ENCODE results near the gene MARK2.
"Not testable (repeated sequence)": the region's sequence is repeated elsewhere in the genome, so short reads cannot be mapped to it uniquely, and the experiment has no call there.

The MARK2 gene

GRCh38 chr11:63853476-63853875 is 14.6 kb downstream of the MARK2 start:
- H3K27ac ChIP-seq (ENCODE audit: low read length) = no peak overlapping the region
- WGBS (ENCODE audit: insufficient coverage, insufficient read length) = no CpG with 5 or more reads among the region's 3 CpGs
- no peak for DNase-seq (ENCODE audit: low read depth, low spot score)
- no peaks in the 10 kb centered on the region for H3K9me3 ChIP-seq (ENCODE audit: control insufficient read depth, insufficient read depth, low read length)
- H3K36me3 ChIP-seq (ENCODE audit: control insufficient read depth, insufficient read depth, low read length) = no peaks in the 10 kb centered on the region
- no peaks in the 10 kb centered on the region for H3K4me1 ChIP-seq (ENCODE audit: control insufficient read depth, insufficient read depth, low read length)
- no peaks in the 10 kb centered on the region for H3K27me3 ChIP-seq (ENCODE audit: control insufficient read depth, insufficient read depth, low read length)
- H3K4me3 ChIP-seq (ENCODE audit: low read length) = no peak overlapping the region

DNA sequence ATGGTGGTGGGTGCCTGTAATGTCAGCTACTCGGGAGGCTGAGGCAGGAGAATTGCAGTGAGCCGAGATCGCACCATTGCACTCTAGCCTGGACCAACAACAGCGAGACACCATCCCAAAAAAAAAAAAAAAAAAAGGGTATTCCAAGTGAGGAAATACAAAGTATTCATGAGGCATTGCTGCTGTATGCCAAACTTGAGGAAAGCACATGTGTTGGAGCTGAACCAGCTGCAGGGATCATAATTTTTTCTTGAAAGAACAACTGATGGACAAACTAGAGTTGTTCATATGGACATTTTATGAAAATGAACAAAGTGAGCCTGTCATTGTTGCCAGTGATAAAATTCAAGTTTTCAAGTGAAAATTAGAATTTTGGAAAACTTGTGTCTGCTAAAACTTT is 15.8 kb downstream of the MARK2 start:
- Histone ChIP-seq H3K9me3 (ENCODE audit: control insufficient read depth, insufficient read depth, low read length) (no peaks in the 10 kb centered on the region), H3K4me1 (ENCODE audit: control insufficient read depth, insufficient read depth, low read length) (no peaks in the 10 kb centered on the region), H3K27ac (ENCODE audit: low read length) (no peak overlapping the region), H3K36me3 (ENCODE audit: control insufficient read depth, insufficient read depth, low read length) (no peaks in the 10 kb centered on the region), H3K4me3 (ENCODE audit: low read length) (no peak overlapping the region), H3K27me3 (ENCODE audit: control insufficient read depth, insufficient read depth, low read length) (no peaks in the 10 kb centered on the region)
- DNase-seq (ENCODE audit: low read depth, low spot score) = no peak
- WGBS (ENCODE audit: insufficient coverage, insufficient read length) = no CpG with 5 or more reads among the region's 4 CpGs

DNA sequence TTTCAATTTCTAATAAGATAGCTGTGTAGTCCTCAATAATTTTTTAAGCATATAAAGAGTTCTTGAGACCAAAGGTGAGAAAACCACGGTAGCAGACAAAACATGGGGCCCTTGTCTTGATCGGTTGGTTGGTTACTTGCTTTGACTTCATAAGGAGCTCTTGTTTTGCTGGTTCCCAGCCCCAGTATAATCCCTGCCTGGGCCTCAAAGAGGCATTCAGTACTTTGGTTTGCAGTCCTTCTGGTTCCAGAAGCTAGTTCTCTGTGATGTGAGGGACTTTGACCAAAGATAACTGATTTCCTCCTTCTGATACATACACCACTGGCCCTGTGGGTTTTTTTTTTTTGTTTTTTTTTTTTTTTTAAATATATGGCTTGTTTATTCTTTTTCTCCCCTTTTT is 17.1 kb downstream of the MARK2 start:
- Histone ChIP-seq H3K27me3 (ENCODE audit: control insufficient read depth, insufficient read depth, low read length) (no peaks in the 10 kb centered on the region), H3K27ac (ENCODE audit: low read length) (no peak overlapping the region), H3K9me3 (ENCODE audit: control insufficient read depth, insufficient read depth, low read length) (no peaks in the 10 kb centered on the region), H3K4me1 (ENCODE audit: control insufficient read depth, insufficient read depth, low read length) (no peaks in the 10 kb centered on the region), H3K4me3 (ENCODE audit: low read length) (no peak overlapping the region), H3K36me3 (ENCODE audit: control insufficient read depth, insufficient read depth, low read length) (no peaks in the 10 kb centered on the region)
- no CpG with 5 or more reads among the region's 2 CpGs for WGBS (ENCODE audit: insufficient coverage, insufficient read length)
- DNase-seq (ENCODE audit: low read depth, low spot score) = no peak

DNA sequence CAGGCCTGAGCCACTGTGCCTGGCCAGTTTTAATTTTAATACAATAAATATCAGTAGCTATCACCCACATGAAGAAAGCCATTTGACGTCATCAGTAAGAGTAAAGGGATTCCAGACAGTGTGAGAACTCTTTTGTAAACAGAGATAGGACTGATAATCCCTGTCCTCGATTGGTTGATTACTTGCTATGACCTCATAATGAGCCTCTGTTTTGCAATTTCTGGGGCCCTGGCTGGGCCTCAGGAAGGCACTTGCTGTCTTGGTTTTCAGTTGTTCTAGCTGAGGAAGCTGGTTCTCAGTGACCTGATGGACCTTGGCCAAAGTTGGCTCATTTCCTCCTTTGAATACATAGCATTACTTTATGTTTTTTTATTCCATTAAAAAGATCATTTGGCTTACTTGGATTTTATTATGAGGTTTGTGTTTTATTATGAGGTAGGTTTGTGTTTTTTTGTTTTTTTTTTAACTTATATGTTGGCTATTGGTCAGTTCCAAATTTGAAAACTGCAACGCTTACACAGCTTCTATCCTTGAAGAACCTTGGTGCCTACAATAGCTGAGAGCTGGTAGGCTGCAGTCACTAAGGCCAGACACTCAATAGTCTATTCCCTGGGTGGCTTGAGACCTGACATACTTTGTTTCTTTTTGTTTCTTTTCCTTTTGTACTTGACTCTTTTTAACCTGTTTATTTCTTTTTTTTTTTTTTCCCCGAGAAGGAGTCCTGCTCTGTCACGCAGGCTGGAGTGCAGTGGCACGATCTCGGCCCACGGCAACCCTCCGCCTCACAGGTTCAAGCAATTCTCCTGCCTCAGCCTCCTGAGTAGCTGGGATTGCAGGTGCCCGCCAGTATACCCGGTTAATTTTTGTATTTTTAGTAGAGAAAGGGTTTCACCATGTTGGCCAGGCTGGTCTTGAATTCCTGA is 20.0 kb downstream of the MARK2 start:
- Histone ChIP-seq H3K36me3 (ENCODE audit: control insufficient read depth, insufficient read depth, low read length) (no peaks in the 10 kb centered on the region), H3K27me3 (ENCODE audit: control insufficient read depth, insufficient read depth, low read length) (no peaks in the 10 kb centered on the region), H3K9me3 (ENCODE audit: control insufficient read depth, insufficient read depth, low read length) (no peaks in the 10 kb centered on the region), H3K27ac (ENCODE audit: low read length) (no peak overlapping the region), H3K4me3 (ENCODE audit: low read length) (no peak overlapping the region), H3K4me1 (ENCODE audit: control insufficient read depth, insufficient read depth, low read length) (peaks cover 2% of the 10 kb centered on the region; the same call in 1 of the 2 replicates)
- WGBS (ENCODE audit: insufficient coverage, insufficient read length) = no CpG with 5 or more reads among the region's 11 CpGs
- no peak for DNase-seq (ENCODE audit: low read depth, low spot score)

- WGBS (ENCODE audit: insufficient coverage, insufficient read length) = no CpG with 5 or more reads among the region's 4 CpGs
- no peak overlapping the region for H3K4me3 ChIP-seq (ENCODE audit: low read length)
These were observed 24.0 kb downstream of the MARK2 start for GRCh38 chr11:63862923-63863322.

DNA sequence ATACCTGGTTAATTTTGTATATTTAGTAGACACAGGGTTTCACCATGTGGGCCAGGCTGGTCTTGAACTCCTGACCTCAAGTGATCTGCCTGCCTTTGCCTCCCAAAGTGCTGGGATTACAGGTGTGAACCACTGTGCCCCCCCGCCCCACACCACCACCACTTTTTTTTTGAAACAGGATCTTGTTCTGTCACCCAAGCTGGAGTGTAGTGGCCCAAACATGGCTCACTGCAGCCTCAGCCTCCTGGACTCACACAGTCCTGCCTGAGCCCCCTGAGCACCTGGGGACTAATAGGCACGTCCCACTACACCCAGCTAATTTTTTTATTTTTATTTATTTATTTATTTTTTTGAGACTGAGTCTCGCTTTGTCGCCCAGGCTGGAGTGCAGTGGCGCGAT is 24.7 kb downstream of the MARK2 start:
- WGBS (ENCODE audit: insufficient coverage, insufficient read length) = no CpG with 5 or more reads among the region's 6 CpGs
- H3K27me3 ChIP-seq (ENCODE audit: control insufficient read depth, insufficient read depth, low read length); H3K36me3 ChIP-seq (ENCODE audit: control insufficient read depth, insufficient read depth, low read length); H3K4me1 ChIP-seq (ENCODE audit: control insufficient read depth, insufficient read depth, low read length); H3K27ac ChIP-seq (ENCODE audit: low read length); H3K4me3 ChIP-seq (ENCODE audit: low read length); H3K9me3 ChIP-seq (ENCODE audit: control insufficient read depth, insufficient read depth, low read length); DNase-seq (ENCODE audit: low read depth, low spot score): not testable (repeated sequence)

More at GRCh38 chr11:63862923-63863322, 24.0 kb downstream of the MARK2 start:
- DNase-seq (ENCODE audit: low read depth, low spot score) = no peak
- Histone ChIP-seq H3K4me1 (ENCODE audit: control insufficient read depth, insufficient read depth, low read length) (peaks cover 2% of the 10 kb centered on the region; the same call in 1 of the 2 replicates), H3K27ac (ENCODE audit: low read length) (no peak overlapping the region), H3K36me3 (ENCODE audit: control insufficient read depth, insufficient read depth, low read length) (no peaks in the 10 kb centered on the region), H3K9me3 (ENCODE audit: control insufficient read depth, insufficient read depth, low read length) (no peaks in the 10 kb centered on the region), H3K27me3 (ENCODE audit: control insufficient read depth, insufficient read depth, low read length) (no peaks in the 10 kb centered on the region)

DNA sequence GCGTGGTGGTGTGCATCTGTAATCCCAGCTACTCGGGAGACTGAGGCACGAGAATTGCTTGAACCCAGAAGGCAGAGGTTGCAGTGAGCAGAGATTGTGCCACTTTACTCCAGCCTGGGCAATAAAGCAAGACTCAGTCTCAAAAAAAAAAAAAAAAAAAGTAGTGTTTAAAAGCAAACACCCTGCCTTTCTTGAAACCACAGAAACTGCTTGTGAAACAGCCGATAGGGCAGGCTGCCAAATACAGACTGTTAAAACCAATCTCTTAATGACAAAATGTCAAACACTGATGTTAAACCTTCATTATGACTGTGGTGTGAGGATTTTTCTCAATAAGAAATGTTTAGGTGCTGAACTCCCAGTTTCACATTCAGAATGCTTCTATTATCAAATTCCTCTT is 27.3 kb downstream of the MARK2 start:
- Histone ChIP-seq H3K36me3 (ENCODE audit: control insufficient read depth, insufficient read depth, low read length) (no peaks in the 10 kb centered on the region), H3K27me3 (ENCODE audit: control insufficient read depth, insufficient read depth, low read length) (no peaks in the 10 kb centered on the region), H3K4me3 (ENCODE audit: low read length) (no peak overlapping the region), H3K27ac (ENCODE audit: low read length) (no peak overlapping the region), H3K9me3 (ENCODE audit: control insufficient read depth, insufficient read depth, low read length) (no peaks in the 10 kb centered on the region), H3K4me1 (ENCODE audit: control insufficient read depth, insufficient read depth, low read length) (peaks cover 2% of the 10 kb centered on the region)
- WGBS (ENCODE audit: insufficient coverage, insufficient read length) = no CpG with 5 or more reads among the region's 4 CpGs
- DNase-seq (ENCODE audit: low read depth, low spot score) = no peak

- no CpG with 5 or more reads among the region's 4 CpGs for WGBS (ENCODE audit: insufficient coverage, insufficient read length)
- no peak overlapping the region for H3K4me3 ChIP-seq (ENCODE audit: low read length)
- no peak overlapping the region for H3K27ac ChIP-seq (ENCODE audit: low read length)
- H3K36me3 ChIP-seq (ENCODE audit: control insufficient read depth, insufficient read depth, low read length) = no peaks in the 10 kb centered on the region
- H3K9me3 ChIP-seq (ENCODE audit: control insufficient read depth, insufficient read depth, low read length) = no peaks in the 10 kb centered on the region
- H3K4me1 ChIP-seq (ENCODE audit: control insufficient read depth, insufficient read depth, low read length) = peaks cover 2% of the 10 kb centered on the region
- no peaks in the 10 kb centered on the region for H3K27me3 ChIP-seq (ENCODE audit: control insufficient read depth, insufficient read depth, low read length)
- DNase-seq (ENCODE audit: low read depth, low spot score) = no peak
These were observed 28.6 kb downstream of the MARK2 start for GRCh38 chr11:63867511-63867910.

GRCh38 chr11:63868399-63869064 is 29.6 kb downstream of the MARK2 start:
- DNase-seq (ENCODE audit: low read depth, low spot score) = no peak
- no peak overlapping the region for H3K27ac ChIP-seq (ENCODE audit: low read length)
- H3K36me3 ChIP-seq (ENCODE audit: control insufficient read depth, insufficient read depth, low read length) = no peaks in the 10 kb centered on the region
- H3K27me3 ChIP-seq (ENCODE audit: control insufficient read depth, insufficient read depth, low read length) = no peaks in the 10 kb centered on the region
- no peak overlapping the region for H3K4me3 ChIP-seq (ENCODE audit: low read length)
- WGBS (ENCODE audit: insufficient coverage, insufficient read length) = no CpG with 5 or more reads among the region's 9 CpGs
- H3K4me1 ChIP-seq (ENCODE audit: control insufficient read depth, insufficient read depth, low read length) = no peaks in the 10 kb centered on the region; the same call in none of the 2 replicates
- no peaks in the 10 kb centered on the region for H3K9me3 ChIP-seq (ENCODE audit: control insufficient read depth, insufficient read depth, low read length)

- WGBS (ENCODE audit: insufficient coverage, insufficient read length) = no CpG with 5 or more reads among the region's 7 CpGs
- no peaks in the 10 kb centered on the region; the same call in none of the 2 replicates for H3K4me1 ChIP-seq (ENCODE audit: control insufficient read depth, insufficient read depth, low read length)
These were observed 30.3 kb downstream of the MARK2 start for GRCh38 chr11:63869171-63869591.

More at GRCh38 chr11:63869171-63869591, 30.3 kb downstream of the MARK2 start:
- Histone ChIP-seq H3K27me3 (ENCODE audit: control insufficient read depth, insufficient read depth, low read length) (no peaks in the 10 kb centered on the region), H3K4me3 (ENCODE audit: low read length) (no peak overlapping the region), H3K9me3 (ENCODE audit: control insufficient read depth, insufficient read depth, low read length) (no peaks in the 10 kb centered on the region), H3K36me3 (ENCODE audit: control insufficient read depth, insufficient read depth, low read length) (no peaks in the 10 kb centered on the region), H3K27ac (ENCODE audit: low read length) (no peak overlapping the region)
- DNase-seq (ENCODE audit: low read depth, low spot score) = no peak

Data from iPS DF 6.9 (cell line).